Activated naive CD4-positive, alpha-beta T cell treated with anti-CD3 and anti-CD28 coated beads, Interleukin-2, amount 10 ng/mL, durations not matched to agents 7 days and 5 days (primary cell): ENCODE results near the gene URM1.
A peak's percentile ranks its signal among the peaks of the same experiment; 100 is the strongest.

Experiments used
- CTCF ChIA-PET: fragments of 350-600 bp; sonication (Branson Sonifier 250); formaldehyde crosslinking; loops from one replicate; lab custom pipeline; 2021; ENCODE audit warnings: antibody characterized with exemption; lab: Charles Lee
- DNase-seq: peaks from one replicate; pipeline ENCODE4 v3.0.0-alpha.2; 2020
- H3K27ac Mint-ChIP-seq: one replicate; pipeline ENCODE4 v1.8.0; 2021; ENCODE audit warnings: mild to moderate bottlenecking, moderate library complexity, mixed read lengths
- H3K27me3 Mint-ChIP-seq: one replicate; pipeline ENCODE4 v1.8.0; 2021; ENCODE audit warnings: mild to moderate bottlenecking, mixed read lengths
- H3K36me3 Mint-ChIP-seq: one replicate; pipeline ENCODE4 v1.8.0; 2021; ENCODE audit warnings: mixed read lengths
- H3K4me1 Mint-ChIP-seq: one replicate; pipeline ENCODE4 v1.8.0; 2021; ENCODE audit warnings: mixed read lengths
- H3K4me3 Mint-ChIP-seq: one replicate; pipeline ENCODE4 v1.8.0; 2021; ENCODE audit warnings: mild to moderate bottlenecking, moderate library complexity, mixed read lengths
- H3K9me3 Mint-ChIP-seq: one replicate; pipeline ENCODE4 v1.8.0; 2021; ENCODE audit warnings: mixed read lengths

The URM1 gene

DNA sequence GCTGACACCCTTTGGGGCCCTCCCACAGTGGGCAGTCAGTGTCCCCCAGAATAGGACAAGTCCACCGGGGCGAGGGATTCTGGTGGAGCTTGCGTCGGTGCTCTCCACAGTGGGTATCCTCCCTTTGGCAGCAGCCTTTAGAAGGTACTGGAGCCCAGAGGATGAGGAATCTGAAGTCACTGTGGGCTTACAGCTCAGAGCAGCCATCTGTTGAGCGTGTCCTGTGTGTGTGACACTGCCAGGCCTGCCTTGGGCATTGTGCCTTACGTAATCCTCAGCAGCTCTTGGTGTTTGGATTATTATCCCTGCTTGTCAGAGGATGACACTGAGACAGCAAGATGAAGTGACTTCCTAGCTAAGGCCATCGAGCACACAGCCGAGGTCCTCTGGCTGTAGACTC, 12.6 kb downstream of the URM1 start:
- CTCF ChIA-PET: interaction anchor here (0.7 to 0.8 kb wide), 2 partner anchors 22 to 222 kb away, joined by 3 to 5 read pairs; no protein-coding TSS in a partner anchor
- Mint-ChIP-seq H3K4me1 (no peaks in the 10 kb centered on the region), H3K9me3 (no peaks in the 10 kb centered on the region), H3K4me3 (no peak overlapping the region), H3K36me3 (peaks cover 16% of the 10 kb centered on the region), H3K27me3 (no peaks in the 10 kb centered on the region), H3K27ac (no peak overlapping the region)
- DNase-seq: no peak

DNA sequence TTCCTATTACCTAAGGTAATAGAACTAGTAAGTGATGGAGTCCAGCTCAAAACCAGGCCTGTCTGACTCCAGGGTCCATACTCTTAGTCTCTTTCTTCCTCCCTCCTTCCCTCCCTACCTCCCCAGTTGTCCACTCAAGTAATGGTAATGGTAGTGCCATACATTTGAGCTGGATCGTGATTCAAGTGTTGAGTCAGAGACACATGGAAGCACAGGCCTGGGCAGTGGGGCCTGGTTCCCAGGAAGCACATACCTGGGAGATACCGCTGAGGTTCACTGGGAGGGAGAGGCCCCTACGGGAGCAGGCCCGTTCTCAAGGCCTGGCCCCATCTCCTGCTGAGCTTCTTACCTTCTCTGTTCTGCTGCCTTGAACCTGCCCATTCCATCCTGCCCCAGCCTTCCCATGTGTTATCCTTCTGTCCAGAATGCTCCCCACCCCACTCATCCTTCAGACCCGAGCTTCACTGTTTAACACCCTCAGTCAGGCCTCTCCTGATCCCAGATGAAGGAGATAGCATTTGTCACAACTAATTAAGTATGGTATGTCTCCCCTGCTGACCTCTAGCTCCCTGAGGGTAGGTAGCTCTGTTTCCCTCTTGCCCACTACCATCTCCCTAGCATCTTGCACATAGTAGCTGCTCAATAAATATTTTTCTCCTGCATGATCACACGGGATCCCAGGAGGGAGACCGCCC, 13.8 kb downstream of the URM1 start:
- no peak for DNase-seq
- Mint-ChIP-seq H3K4me3 (no peak overlapping the region), H3K36me3 (peaks cover 12% of the 10 kb centered on the region), H3K4me1 (no peaks in the 10 kb centered on the region), H3K27ac (peak overlapping the region; percentile 25), H3K27me3 (no peaks in the 10 kb centered on the region), H3K9me3 (no peaks in the 10 kb centered on the region)
- CTCF ChIA-PET: interaction anchor here (1.0 kb wide), 1 partner anchor 23 kb away, joined by 3 read pairs; no protein-coding TSS in a partner anchor

DNA sequence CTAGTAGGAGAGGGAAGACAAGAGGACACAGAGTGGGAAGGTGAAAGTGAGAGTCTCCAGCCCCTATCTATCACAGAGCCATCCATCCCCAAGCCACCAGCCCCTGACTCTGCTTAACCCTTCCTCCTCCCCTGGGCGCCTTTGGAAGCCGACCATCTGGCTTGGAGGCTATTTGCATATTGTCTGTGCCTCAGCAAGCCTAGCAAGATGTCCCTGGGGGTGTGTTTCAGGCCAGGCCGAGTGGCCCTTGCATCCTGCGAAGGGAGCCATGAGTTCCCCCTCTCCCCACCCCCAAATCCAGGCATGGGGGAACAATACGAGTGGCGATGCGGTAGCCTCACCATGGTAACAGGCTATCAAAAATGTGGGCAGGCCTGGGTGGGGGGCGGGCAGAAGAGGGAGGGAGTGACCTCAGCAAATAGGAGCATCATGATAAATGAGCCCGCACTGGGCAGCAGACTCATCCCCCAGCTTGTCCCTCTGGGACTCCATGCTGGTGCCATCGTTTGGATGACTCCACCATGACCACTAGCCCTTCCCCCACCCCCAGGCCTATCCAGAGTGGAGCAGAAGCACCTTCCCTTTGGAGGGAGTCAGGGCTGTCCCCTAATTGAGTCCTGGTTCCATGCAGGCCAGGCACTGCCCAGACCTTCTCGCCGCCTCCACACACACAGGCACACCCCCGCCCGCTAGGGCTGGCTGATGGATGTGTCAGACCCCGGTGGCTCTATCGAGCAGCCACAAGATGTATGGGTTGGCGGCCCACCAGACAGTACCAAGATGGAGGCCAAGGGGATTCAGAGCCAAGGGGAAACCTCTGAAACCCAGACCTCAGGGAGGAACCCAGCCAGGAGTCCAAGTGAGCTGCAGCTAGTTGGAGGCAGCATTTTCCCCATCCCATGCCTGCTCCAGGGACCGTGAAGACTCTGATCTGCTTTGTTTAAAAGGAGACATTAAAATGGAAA, 14.6 kb downstream of the URM1 start:
- H3K4me3 Mint-ChIP-seq: no peak overlapping the region
- H3K36me3 Mint-ChIP-seq: peaks cover 11% of the 10 kb centered on the region
- CTCF ChIA-PET: no interaction called here
- no peaks in the 10 kb centered on the region for H3K4me1 Mint-ChIP-seq
- no peaks in the 10 kb centered on the region for H3K27me3 Mint-ChIP-seq
- no peak for DNase-seq
- no peak overlapping the region for H3K27ac Mint-ChIP-seq
- H3K9me3 Mint-ChIP-seq: no peaks in the 10 kb centered on the region

DNA sequence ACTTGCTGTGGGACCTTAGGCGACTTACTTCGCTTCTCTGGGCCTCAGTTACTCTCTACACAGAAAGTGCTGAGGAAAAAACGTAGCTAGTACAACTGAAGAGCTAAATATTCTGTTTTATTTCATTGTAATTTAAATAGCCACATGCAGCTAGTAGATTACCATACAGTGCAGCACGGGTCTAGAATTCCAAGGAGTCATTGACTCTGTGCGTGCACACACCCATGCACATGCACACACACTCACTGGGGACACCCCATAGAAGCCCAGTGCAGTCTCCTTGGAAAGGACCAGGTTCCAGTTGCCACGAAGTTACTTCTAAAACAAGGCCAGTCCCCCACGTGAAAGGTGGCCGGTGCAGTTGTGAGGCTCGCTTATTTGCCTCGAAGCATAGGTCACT, 17.0 kb downstream of the URM1 start:
- Mint-ChIP-seq H3K27me3 (no peaks in the 10 kb centered on the region), H3K27ac (no peak overlapping the region), H3K4me3 (no peak overlapping the region), H3K4me1 (no peaks in the 10 kb centered on the region), H3K36me3 (peaks cover 12% of the 10 kb centered on the region), H3K9me3 (no peaks in the 10 kb centered on the region)
- no peak for DNase-seq
- CTCF ChIA-PET: interaction anchor here (1.0 kb wide), 1 partner anchor 92 kb away, joined by 3 read pairs; no protein-coding TSS in a partner anchor

DNA sequence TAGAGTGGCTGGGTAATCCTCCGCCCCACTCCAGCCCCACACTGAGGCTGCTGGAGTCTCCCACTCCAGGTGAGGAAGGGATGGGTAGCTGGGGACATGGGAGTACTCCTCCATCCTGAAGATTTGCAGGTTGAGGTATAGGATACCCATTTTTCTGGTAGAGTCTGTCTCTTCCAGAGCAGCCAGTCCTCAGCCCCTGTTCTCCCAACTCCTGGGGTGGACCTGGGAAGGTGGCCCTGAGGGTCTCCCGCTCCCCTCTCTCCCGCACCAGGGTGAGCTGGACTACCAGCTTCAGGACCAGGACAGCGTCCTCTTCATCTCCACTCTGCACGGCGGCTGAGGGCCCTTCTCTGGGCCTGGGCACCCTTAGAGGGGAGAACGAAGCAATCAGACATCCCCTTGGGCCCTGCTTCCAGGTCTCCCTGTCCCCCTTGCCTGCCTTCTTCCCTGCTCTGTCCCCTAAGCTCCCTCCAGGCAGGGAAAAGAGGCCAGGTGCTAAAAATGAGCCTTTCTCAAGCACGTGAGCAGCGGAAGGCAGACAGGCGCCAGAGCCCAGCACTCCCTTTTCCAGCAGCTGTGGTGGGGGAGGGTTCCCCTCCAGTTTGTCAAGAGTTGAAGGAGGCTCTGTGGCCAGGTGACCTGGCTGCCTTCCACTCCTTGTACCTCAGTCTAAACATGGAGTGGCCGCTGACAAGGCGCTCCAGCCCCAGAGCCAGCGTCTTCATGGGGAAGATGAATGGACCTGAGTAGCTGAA, 18.4 kb downstream of the URM1 start:
- DNase-seq: no peak
- Mint-ChIP-seq H3K4me3 (no peak overlapping the region), H3K9me3 (no peaks in the 10 kb centered on the region), H3K27me3 (no peaks in the 10 kb centered on the region), H3K27ac (no peak overlapping the region), H3K4me1 (no peaks in the 10 kb centered on the region), H3K36me3 (peaks cover 13% of the 10 kb centered on the region)
- CTCF ChIA-PET: interaction anchor here (0.6 kb wide), 1 partner anchor 31 kb away, joined by 3 read pairs; no protein-coding TSS in a partner anchor

DNA sequence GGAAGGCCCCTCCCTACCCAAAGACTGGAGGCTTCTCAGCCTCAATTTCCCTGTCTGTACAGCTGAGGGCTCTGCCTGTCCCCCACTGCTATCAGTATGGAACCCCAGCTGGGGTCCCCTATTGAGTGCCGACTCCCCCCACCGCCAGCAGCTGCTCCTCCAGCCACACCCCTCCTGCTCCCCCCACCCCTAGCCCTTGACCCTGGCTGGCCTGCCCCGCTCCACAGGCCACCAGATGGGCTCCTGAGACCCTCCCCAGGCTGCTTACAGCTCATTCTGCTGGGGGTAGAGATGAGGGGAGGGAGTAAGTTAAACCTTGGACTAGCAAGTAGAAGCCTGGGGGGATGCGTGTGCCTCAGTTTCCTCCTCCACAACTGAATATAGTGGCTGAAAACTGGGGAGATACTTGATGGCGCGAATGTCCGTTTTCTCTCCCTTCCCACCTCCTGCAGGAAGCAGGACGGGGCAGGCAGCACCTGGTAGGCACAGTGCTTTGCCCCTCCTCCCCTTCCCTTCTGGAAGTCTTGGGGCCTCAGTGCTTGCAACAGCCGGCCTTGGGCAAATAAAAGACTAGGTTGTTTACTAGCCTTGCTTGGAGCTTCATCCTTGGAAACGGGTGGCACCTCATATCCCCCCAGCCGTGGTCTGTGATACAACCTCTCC, 19.1 kb downstream of the URM1 start:
- no peaks in the 10 kb centered on the region for H3K9me3 Mint-ChIP-seq
- H3K4me3 Mint-ChIP-seq: no peak overlapping the region
- no peak for DNase-seq
- no peaks in the 10 kb centered on the region for H3K4me1 Mint-ChIP-seq
- H3K27ac Mint-ChIP-seq: no peak overlapping the region
- CTCF ChIA-PET: no interaction called here
- H3K36me3 Mint-ChIP-seq: peaks cover 13% of the 10 kb centered on the region
- H3K27me3 Mint-ChIP-seq: no peaks in the 10 kb centered on the region

DNA sequence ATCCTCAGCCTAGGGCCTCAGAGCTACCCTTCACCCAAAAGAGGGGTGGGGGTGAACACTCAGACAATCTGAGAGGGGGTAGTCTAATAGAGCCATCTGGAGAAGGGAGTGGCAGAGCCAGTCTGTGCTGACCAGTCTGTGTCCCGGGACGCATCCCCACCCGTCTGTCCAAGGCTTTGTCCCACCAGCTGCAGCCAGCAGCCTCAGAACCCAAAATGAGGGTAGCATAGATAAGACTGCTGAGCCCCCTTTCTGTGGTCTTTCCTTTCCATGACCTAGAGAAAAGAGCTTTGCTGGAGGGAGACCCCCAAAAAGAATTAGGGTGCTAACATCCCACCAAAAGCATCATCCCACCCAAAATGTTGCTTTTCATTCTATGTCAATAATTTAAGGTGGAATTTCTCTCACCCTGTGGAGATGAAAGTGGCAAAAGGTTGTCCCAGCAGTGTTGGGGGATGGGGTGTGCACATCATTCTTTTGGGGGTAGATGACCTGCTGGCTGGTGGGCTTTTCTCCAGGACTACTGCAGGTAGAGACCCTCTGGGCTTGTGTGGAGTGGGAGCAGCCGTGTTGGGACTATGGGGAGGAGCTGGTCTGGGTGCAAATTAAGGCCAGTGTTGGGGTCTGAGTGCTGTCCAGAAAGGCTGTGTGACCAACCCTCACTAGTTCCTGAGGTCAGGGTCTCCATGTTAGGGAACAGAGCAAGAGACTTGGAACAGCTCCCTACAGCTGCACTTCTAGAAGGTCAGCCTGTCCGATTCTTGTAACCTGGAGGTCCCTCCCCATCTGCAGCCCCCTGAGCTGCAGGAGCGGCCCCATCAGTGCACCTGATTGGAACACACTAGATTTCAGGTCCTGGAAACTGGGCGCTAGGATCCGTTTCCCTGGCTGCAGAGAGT, 19.9 kb downstream of the URM1 start:
- Mint-ChIP-seq H3K36me3 (peaks cover 13% of the 10 kb centered on the region), H3K4me1 (no peaks in the 10 kb centered on the region), H3K9me3 (no peaks in the 10 kb centered on the region), H3K4me3 (no peak overlapping the region), H3K27me3 (peaks cover 3% of the 10 kb centered on the region), H3K27ac (no peak overlapping the region)
- CTCF ChIA-PET: no interaction called here
- DNase-seq: no peak

DNA sequence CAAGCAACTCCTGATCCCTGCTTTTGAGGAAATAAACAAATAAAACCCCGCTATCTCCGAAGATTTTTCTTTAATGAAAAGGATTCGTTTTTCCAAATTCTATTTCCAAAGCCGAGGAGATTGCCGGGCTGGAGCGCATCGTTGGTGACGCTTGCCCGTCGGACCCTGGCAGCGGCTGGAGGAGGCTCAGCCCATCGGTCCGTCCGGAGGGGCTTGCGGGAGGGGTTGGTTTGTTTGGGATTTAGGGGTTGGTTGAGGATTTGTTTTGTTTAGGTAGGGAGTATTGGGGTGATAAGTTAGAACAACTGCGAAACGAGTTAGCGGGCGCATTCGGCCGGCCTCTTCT, 20.8 kb downstream of the URM1 start:
- CTCF ChIA-PET: no interaction called here
- Mint-ChIP-seq H3K36me3 (peaks cover 13% of the 10 kb centered on the region), H3K27ac (no peak overlapping the region)

DNA sequence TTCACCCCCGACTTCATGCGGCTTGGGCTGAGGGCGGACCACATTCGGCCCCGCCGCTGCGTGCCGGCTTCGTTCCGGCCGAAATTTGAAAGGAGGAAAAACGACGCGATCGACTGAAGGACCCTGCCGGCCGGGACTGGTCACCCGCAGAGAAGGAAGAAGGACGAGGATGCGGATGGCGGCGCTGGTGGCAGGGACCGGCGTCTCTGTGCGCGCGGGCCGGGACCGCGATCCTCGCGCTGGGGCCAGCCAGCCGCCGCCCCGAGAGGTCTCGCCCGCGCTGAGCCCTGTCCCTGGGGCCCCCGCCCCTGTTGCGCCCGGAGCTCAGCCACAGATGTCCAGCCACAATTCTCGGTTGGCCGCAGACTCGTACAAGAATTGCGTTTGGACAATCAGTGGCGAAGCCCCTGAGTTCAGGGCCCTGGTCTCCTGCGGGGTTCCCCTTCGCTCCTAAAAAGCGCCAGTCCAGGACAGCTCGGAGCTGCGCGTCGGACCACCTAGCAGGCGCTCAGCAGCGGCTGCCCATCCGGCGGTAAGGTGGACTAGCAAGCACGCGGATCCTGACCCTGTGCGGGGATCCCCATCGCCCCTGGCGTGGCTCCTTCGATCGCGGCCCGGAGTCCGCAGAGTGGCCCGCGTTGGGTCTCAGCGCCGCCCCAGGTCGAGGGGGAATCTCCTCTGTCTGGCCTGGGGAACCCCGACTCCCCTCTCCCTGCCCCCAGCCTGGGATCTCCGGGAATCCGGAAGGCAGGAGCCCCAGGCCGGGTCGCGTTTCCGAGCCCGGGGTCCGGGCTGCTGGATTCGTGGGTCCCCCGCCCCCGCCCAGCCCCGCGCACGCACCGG, 21.3 kb downstream of the URM1 start:
- CTCF ChIA-PET: no interaction called here
- no peaks in the 10 kb centered on the region for H3K4me1 Mint-ChIP-seq
- no peaks in the 10 kb centered on the region for H3K9me3 Mint-ChIP-seq
- H3K36me3 Mint-ChIP-seq: peaks cover 11% of the 10 kb centered on the region
- no peak overlapping the region for H3K27ac Mint-ChIP-seq
- DNase-seq: no peak
- peaks cover 17% of the 10 kb centered on the region for H3K27me3 Mint-ChIP-seq
- no peak overlapping the region for H3K4me3 Mint-ChIP-seq

More for the DNA sequence above, 20.8 kb downstream of the URM1 start:
- DNase-seq: no peak
- no peak overlapping the region for H3K4me3 Mint-ChIP-seq
- H3K4me1 Mint-ChIP-seq: no peaks in the 10 kb centered on the region
- H3K27me3 Mint-ChIP-seq: peaks cover 11% of the 10 kb centered on the region
- no peaks in the 10 kb centered on the region for H3K9me3 Mint-ChIP-seq

DNA sequence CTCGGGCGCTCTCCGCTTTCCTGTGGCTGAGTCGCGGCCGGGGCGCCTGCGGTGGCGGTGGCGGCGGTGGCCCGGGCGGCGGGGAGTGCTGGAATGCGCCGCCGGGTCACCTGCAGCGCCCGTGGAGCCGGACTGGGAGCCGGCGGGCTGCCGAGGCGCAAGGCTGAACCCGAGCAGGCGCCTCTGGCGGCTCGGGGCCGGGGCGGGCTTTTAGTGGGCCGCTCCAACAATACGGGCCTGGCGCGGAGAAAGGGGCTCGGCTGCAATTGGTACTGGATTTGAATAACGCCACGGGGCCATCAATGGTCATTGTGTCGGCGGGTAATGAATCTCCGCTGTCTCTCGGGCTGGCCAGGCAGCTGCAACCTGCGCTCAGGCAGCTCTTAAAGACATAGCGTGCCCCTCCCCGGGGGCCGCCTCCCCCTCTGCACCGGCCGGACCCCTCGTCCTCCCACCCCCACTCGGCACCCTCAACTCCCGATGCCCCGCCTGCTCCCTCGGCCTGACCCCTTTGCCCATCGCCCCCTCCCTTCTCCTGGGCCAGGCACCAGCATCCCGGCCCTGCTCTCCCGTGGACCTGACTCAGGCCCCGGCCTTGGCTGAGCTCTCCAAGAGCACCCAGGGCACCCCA, 22.1 kb downstream of the URM1 start:
- Mint-ChIP-seq H3K9me3 (no peaks in the 10 kb centered on the region), H3K27me3 (peaks cover 21% of the 10 kb centered on the region), H3K4me3 (no peak overlapping the region), H3K36me3 (peaks cover 7% of the 10 kb centered on the region), H3K27ac (no peak overlapping the region), H3K4me1 (no peaks in the 10 kb centered on the region)
- CTCF ChIA-PET: no interaction called here
- DNase-seq: no peak

DNA sequence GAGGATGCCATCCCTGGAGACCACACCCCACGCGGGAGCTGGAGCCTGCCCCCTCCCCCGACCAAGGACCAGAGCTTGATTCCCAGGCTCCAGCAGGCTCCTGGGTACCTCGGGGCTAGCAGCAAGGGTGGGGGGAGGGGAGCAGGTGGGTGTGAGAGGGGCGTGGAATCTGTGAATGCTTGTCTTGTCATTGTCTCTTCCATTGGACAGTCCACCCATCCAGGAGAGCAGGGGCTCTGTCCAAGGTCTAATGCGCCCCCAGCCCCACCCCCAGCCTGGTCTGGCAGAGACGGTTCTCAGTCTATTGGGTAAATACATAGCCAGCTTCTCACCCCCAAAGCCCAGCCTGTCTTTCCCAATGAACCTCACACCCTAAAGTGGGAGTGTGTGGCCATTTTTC, 22.8 kb downstream of the URM1 start:
- CTCF ChIA-PET: no interaction called here
- DNase-seq: no peak

More for the DNA sequence above, 22.8 kb downstream of the URM1 start:
- no peaks in the 10 kb centered on the region for H3K4me1 Mint-ChIP-seq
- no peak overlapping the region for H3K4me3 Mint-ChIP-seq
- H3K36me3 Mint-ChIP-seq: peaks cover 7% of the 10 kb centered on the region
- no peak overlapping the region for H3K27ac Mint-ChIP-seq
- no peaks in the 10 kb centered on the region for H3K9me3 Mint-ChIP-seq
- peaks cover 26% of the 10 kb centered on the region for H3K27me3 Mint-ChIP-seq
